MM.1S (cell line): ENCODE measurements around the gene TRPC1.

ENCODE experiments used
- DNase-seq: peaks from one replicate; pipeline ENCODE4 v3.0.0-alpha.2; 2015
- H2AFZ ChIP-seq: fragments of 300-600 bp; sonication (generic); 2 replicates; pipeline ENCODE4 v1.6.0; 2016; ENCODE audit warnings: antibody characterized with exemption, low read length
- H3F3A ChIP-seq: fragments of 300-600 bp; sonication (generic); 2 replicates; pipeline ENCODE4 v1.6.1; 2016; ENCODE audit warnings: mild to moderate bottlenecking, antibody characterized with exemption, low read length, moderate library complexity, mixed read lengths; ENCODE audit not compliant: insufficient read depth
- H3K27ac ChIP-seq: fragments of 300-600 bp; sonication (generic); 2 replicates; pipeline ENCODE4 v1.5.1; 2016; ENCODE audit warnings: mild to moderate bottlenecking, low read length
- H3K27me3 ChIP-seq: fragments of 300-600 bp; sonication (generic); replicated peaks from 2 replicates; pipeline ENCODE4 v1.6.0; 2016; ENCODE audit warnings: low read length; ENCODE audit not compliant: insufficient read depth
- H3K36me3 ChIP-seq: fragments of 300-600 bp; sonication (generic); replicated peaks from 2 replicates; pipeline ENCODE4 v1.6.1; 2016; ENCODE audit warnings: mild to moderate bottlenecking, low read length, mixed read lengths; ENCODE audit not compliant: insufficient read depth
- H3K4me1 ChIP-seq: fragments of 300-600 bp; sonication (generic); 2 replicates; pipeline ENCODE4 v1.6.1; 2016; ENCODE audit warnings: low read length, mixed read lengths
- H3K4me2 ChIP-seq: fragments of 300-600 bp; sonication (generic); 2 replicates; pipeline ENCODE4 v1.6.0; 2016; ENCODE audit warnings: low read depth, low read length
- H3K4me3 ChIP-seq: fragments of 300-600 bp; sonication (generic); 2 replicates; pipeline ENCODE4 v1.5.1; 2016; ENCODE audit warnings: low read length, mixed read lengths
- H3K79me2 ChIP-seq: fragments of 300-600 bp; sonication (generic); 2 replicates; pipeline ENCODE4 v1.6.1; 2016; ENCODE audit warnings: mixed run types, low read length, mixed read lengths
- H3K9ac ChIP-seq: fragments of 300-600 bp; sonication (generic); 2 replicates; pipeline ENCODE4 v1.6.1; 2016; ENCODE audit warnings: low read length, mixed read lengths
- H3K9me2 ChIP-seq: fragments of 300-600 bp; sonication (generic); replicated peaks from 2 replicates; pipeline ENCODE4 v1.6.1; 2016; ENCODE audit warnings: mild to moderate bottlenecking, low read length, mixed read lengths; ENCODE audit not compliant: insufficient read depth
- H3K9me3 ChIP-seq: fragments of 300-600 bp; sonication (generic); replicated peaks from 2 replicates; pipeline ENCODE4 v1.6.1; 2016; ENCODE audit warnings: mild to moderate bottlenecking, low read length, mixed read lengths; ENCODE audit not compliant: insufficient read depth
- H4K20me1 ChIP-seq: fragments of 300-600 bp; sonication (generic); 2 replicates; pipeline ENCODE4 v1.6.1; 2016; ENCODE audit warnings: mild to moderate bottlenecking, low read length, moderate library complexity, mixed read lengths; ENCODE audit not compliant: insufficient read depth
- EZH2 ChIP-seq: fragments of 300-600 bp; sonication (generic); optimal IDR thresholded peaks from 2 replicates; pipeline ENCODE3; 2017; ENCODE audit warnings: low read depth, mild to moderate bottlenecking, antibody characterized with exemption, low read length, mixed read lengths
- EZH2phosphoT487 ChIP-seq: fragments of 300-600 bp; sonication (generic); IDR thresholded peaks from 2 replicates; pipeline ENCODE4 v1.6.1; 2018; ENCODE audit warnings: antibody characterized with exemption, low read length
- TF ChIP-seq, protein P1 (sequence below): fragments of 300-600 bp; sonication (generic); IDR thresholded peaks from 2 replicates; pipeline ENCODE4 v1.5.1; 2016; ENCODE audit warnings: antibody characterized with exemption, low read length, mixed read lengths

The TRPC1 gene

DNA sequence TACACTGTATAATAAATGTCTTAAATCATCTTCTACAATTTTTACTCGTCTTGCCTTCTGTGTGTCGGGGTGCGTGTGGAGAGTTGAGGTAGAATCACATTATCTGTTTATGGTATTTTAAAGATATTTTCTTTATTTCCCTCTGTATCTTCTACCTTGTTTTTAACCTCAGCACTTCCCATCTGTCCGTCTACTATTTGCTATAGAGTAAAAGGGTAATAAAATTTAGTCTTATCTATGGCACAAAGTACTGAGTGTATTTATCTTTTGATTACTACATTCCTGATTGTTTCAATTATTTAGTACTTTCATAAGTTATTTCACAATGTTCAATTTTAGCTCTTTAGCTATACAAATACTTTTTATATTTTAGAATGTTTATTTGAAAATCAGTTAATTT is 62.2 kb downstream of the TRPC1 start:
- Histone ChIP-seq H3K9ac (no peak overlapping the region), H3K9me2 (no peaks in the 10 kb centered on the region), H2AFZ (no peak overlapping the region), H3K4me1 (no peaks in the 10 kb centered on the region), H3K36me3 (no peaks in the 10 kb centered on the region), H4K20me1 (no peaks in the 10 kb centered on the region), H3K27ac (no peak overlapping the region), H3K4me2 (no peak overlapping the region), H3K9me3 (no peaks in the 10 kb centered on the region), H3K79me2 (no peaks in the 10 kb centered on the region), H3K4me3 (no peak overlapping the region), H3F3A (no peaks in the 10 kb centered on the region), H3K27me3 (no peaks in the 10 kb centered on the region)
- DNase-seq, result no peak
- no peak for TF ChIP-seq EZH2
- no peak for TF ChIP-seq EZH2phosphoT487
- TF ChIP-seq, protein P1, sequence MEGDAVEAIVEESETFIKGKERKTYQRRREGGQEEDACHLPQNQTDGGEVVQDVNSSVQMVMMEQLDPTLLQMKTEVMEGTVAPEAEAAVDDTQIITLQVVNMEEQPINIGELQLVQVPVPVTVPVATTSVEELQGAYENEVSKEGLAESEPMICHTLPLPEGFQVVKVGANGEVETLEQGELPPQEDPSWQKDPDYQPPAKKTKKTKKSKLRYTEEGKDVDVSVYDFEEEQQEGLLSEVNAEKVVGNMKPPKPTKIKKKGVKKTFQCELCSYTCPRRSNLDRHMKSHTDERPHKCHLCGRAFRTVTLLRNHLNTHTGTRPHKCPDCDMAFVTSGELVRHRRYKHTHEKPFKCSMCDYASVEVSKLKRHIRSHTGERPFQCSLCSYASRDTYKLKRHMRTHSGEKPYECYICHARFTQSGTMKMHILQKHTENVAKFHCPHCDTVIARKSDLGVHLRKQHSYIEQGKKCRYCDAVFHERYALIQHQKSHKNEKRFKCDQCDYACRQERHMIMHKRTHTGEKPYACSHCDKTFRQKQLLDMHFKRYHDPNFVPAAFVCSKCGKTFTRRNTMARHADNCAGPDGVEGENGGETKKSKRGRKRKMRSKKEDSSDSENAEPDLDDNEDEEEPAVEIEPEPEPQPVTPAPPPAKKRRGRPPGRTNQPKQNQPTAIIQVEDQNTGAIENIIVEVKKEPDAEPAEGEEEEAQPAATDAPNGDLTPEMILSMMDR, result no peak

DNA sequence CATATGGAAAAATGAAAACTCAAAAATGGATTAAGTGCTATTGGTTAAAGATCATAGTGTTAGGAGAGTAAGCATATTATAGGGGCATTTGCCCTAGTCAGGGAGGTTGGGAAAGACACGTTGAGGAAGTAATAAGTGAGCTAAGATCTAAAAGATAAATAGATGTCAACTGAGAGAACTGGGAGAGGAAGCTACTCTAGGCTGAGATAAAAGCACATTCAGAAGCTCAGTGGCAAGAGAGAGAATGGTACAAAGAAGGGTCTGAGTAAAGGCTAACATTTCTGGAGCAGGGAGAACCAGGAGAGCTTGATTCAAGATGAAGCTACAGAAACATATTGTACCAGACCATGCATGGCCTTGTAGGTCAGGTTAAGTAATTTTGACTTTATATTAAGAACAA is 63.9 kb downstream of the TRPC1 start:
- Histone ChIP-seq H3F3A (no peaks in the 10 kb centered on the region), H2AFZ (no peak overlapping the region), H3K9ac (no peak overlapping the region), H3K4me1 (no peaks in the 10 kb centered on the region), H3K36me3 (no peaks in the 10 kb centered on the region), H3K27me3 (no peaks in the 10 kb centered on the region), H3K9me2 (no peaks in the 10 kb centered on the region), H3K79me2 (no peaks in the 10 kb centered on the region), H3K4me3 (no peak overlapping the region), H3K27ac (no peak overlapping the region), H3K9me3 (no peaks in the 10 kb centered on the region), H3K4me2 (no peak overlapping the region), H4K20me1 (no peaks in the 10 kb centered on the region)
- TF ChIP-seq EZH2, result no peak
- no peak for TF ChIP-seq EZH2phosphoT487
- TF ChIP-seq, protein P1, result no peak
- no peak for DNase-seq

DNA sequence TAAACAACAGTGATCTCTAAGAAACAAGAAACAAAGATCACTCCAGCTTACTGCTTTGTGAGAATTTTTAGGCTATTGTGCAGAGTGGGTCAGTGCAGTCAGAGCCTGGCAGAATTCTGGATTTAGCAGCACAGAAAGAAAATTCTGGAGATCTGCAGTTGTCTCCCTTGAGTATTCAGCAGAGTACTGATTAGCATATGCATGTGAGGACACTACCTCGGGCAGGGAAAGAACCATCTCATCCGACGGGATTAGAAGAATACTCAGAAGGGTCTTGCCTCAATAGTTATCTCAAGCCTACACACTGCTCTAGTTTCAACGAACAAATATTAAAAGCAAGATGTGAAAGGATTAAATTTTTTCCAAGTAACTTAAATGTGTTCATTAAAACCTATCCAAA is 70.7 kb downstream of the TRPC1 start:
- Histone ChIP-seq H3K27ac (no peak overlapping the region), H3K4me3 (no peak overlapping the region), H3K79me2 (no peaks in the 10 kb centered on the region), H3K4me2 (no peak overlapping the region), H3K36me3 (no peaks in the 10 kb centered on the region; the same call in 1 of the 2 replicates), H3K9me2 (no peaks in the 10 kb centered on the region), H2AFZ (no peak overlapping the region), H4K20me1 (no peaks in the 10 kb centered on the region), H3K4me1 (no peaks in the 10 kb centered on the region), H3K9ac (no peak overlapping the region), H3K27me3 (no peaks in the 10 kb centered on the region), H3K9me3 (no peaks in the 10 kb centered on the region), H3F3A (no peaks in the 10 kb centered on the region)
- no peak for DNase-seq
- TF ChIP-seq, protein P1, result no peak
- TF ChIP-seq EZH2phosphoT487 (no peak), EZH2 (no peak)
